Gastroesophageal sphincter (tissue), 3 donors: ENCODE data around the gene GRIA3.

Source experiments
- POLR2A ChIP-seq, 2 donors: fragments of 450-650 bp; IDR thresholded peaks; one replicate each; pipeline ENCODE4 v1.6.1; 2017; ENCODE audit warnings: antibody characterized with exemption in 2 of 2, mild to moderate bottlenecking in 2 of 2, moderate library complexity in 1 of 2
- TF ChIP-seq, protein P1 (sequence below), 4 experiments: fragments of 200-600 bp in 2 of 4; fragments of 450-650 bp in 2 of 4; sonication (generic) in 1 of 4; IDR thresholded peaks; one replicate each; pipeline ENCODE4 v1.5.1; 2017 to 2019; ENCODE audit warnings: antibody characterized with exemption in 4 of 4, mild to moderate bottlenecking in 2 of 4, moderate library complexity in 2 of 4

DNA sequence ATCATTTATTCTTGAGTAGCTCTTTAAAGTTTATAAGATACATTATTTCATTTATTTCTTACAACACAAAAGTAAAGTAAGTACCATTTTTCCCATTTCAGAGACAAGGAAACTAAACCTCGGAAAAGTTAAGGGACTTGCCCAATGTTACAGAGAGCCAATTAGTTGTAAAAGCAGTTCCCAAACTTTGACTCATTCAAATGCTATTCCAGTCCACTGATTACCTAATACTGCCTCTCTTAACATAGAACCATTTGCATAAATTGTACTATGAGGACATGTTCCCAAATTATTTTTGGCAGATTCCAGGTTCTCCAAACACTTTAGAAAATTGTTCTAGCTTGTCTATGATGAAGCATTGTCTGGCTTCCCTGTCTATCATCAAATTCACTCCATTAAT is 45.6 kb upstream of the GRIA3 start:
- TF ChIP-seq, protein P1, sequence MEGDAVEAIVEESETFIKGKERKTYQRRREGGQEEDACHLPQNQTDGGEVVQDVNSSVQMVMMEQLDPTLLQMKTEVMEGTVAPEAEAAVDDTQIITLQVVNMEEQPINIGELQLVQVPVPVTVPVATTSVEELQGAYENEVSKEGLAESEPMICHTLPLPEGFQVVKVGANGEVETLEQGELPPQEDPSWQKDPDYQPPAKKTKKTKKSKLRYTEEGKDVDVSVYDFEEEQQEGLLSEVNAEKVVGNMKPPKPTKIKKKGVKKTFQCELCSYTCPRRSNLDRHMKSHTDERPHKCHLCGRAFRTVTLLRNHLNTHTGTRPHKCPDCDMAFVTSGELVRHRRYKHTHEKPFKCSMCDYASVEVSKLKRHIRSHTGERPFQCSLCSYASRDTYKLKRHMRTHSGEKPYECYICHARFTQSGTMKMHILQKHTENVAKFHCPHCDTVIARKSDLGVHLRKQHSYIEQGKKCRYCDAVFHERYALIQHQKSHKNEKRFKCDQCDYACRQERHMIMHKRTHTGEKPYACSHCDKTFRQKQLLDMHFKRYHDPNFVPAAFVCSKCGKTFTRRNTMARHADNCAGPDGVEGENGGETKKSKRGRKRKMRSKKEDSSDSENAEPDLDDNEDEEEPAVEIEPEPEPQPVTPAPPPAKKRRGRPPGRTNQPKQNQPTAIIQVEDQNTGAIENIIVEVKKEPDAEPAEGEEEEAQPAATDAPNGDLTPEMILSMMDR (IDR thresholded peaks at IDR 0.05) = no peak
- no peak for TF ChIP-seq POLR2A (IDR thresholded peaks at IDR 0.05)
